ENCODE data around the gene AUP1.

DNA sequence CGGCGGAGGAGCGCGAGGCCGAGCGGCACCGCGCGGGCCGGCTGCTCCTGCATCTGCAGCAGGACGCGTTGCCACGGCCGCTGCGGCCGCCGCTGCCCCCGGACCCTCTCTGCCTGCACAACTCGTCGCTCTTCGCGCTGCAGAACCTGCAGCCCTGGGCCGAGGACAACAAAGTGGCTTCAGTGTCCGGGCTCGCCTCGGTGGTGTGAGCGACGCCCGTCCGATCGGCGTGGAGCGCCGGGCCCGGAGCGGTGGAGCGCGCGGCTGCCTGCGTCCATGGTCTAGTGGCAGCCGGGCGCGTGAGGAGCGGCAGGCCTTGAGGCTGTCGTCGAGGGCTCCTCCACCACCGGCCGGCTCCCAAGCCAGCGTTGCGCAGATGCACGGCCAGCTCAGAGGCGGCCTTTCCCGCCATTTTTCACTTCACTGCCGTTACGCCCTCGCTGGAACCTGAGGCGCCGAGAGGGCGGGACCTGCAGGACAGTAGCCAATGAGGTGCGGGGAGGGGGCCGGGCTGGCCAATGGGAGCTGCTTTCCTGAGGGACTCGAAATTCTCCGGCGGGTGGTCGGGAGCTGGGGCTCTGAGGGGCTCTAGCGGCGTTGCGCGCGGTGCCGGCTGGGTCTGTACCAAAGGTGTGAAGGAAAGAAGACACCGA lies 13.4 kb downstream of the AUP1 start:
- TF ChIP-seq POLR2AphosphoS5 (IDR thresholded peaks at IDR 0.05) (no peak), SMC3 (conservative IDR thresholded peaks at IDR 0.05; ENCODE audit: poor library complexity) (no peak)
